Cardiac septum (tissue), 1 donor: ENCODE measurements around the gene MPRIP. TPM values are rescaled to one million over a fixed set of nuclear protein-coding genes. Genes with fewer than 3 reads are reported as not detected.

Source experiments
- DNase-seq: peaks from one replicate; pipeline ENCODE4 v3.0.0-alpha.2; 2020; ENCODE audit warnings: low spot score
- intact Hi-C: fragments of 100-400 bp; cut with DNase I; formaldehyde crosslinking; loops from one replicate; pipeline ENCODE4 v1.14.0; 2022
- total RNA-seq: library from RNA; stranded (reverse); fragmentation: NEBNext Ultra II Directional; extraction: Animal tissue kit (Norgen Biotek cat#: 25700); gene quantifications from one replicate; pipeline ENCODE4 v1.2.1, GENCODE V29; 2021
- donor health status: DM: no; HTN: no; CAD: no.

Gene MPRIP
- total RNA-seq, 1 donor from 2014 or later: 554 TPM

GRCh38 chr17:17115620-17116019 is 73.4 kb downstream of the MPRIP start:
- intact Hi-C loops: loop anchor here (5.0 kb wide), 1 partner anchor 73 kb away; the partner anchor contains the start of gene MPRIP
- DNase-seq: no peak

- no peak for DNase-seq
- intact Hi-C loops: loop anchor here (5.0 kb wide), 1 partner anchor 74 kb away; the partner anchor contains the start of gene MPRIP
Measured at GRCh38 chr17:17116406-17116805, 74.1 kb downstream of the MPRIP start.

GRCh38 chr17:17117923-17118322 is 75.7 kb downstream of the MPRIP start:
- intact Hi-C loops: loop anchor here (5.0 kb wide), 1 partner anchor 76 kb away; the partner anchor contains the start of gene MPRIP
- DNase-seq: no peak

- intact Hi-C loops: loop anchor here (5.0 kb wide), 1 partner anchor 76 kb away; the partner anchor contains the start of gene MPRIP
- no peak for DNase-seq
Measured at GRCh38 chr17:17118399-17118798, 76.1 kb downstream of the MPRIP start.

- intact Hi-C loops: loop anchor here (5.0 kb wide), 1 partner anchor 77 kb away; the partner anchor contains the start of gene MPRIP
- DNase-seq: no peak
Measured at GRCh38 chr17:17119106-17119505, 76.8 kb downstream of the MPRIP start.

- intact Hi-C loops: loop anchor here (5.0 kb wide), 1 partner anchor 77 kb away; the partner anchor contains the start of gene MPRIP
- no peak for DNase-seq
Measured at GRCh38 chr17:17119533-17119932, 77.3 kb downstream of the MPRIP start.

- no peak for DNase-seq
- intact Hi-C loops: no loop called here
Measured at GRCh38 chr17:17120294-17120693, 78.0 kb downstream of the MPRIP start.

GRCh38 chr17:17120701-17121100 is 78.4 kb downstream of the MPRIP start:
- intact Hi-C loops: no loop called here
- DNase-seq: no peak

GRCh38 chr17:17121162-17121561 is 78.9 kb downstream of the MPRIP start:
- intact Hi-C loops: no loop called here
- no peak for DNase-seq

- intact Hi-C loops: no loop called here
- DNase-seq: no peak
Measured at GRCh38 chr17:17122781-17123483, 80.7 kb downstream of the MPRIP start.

- DNase-seq: no peak
- intact Hi-C loops: no loop called here
Measured at GRCh38 chr17:17124341-17124740, 82.1 kb downstream of the MPRIP start.

- intact Hi-C loops: no loop called here
- no peak for DNase-seq
Measured at GRCh38 chr17:17125136-17126084, 83.2 kb downstream of the MPRIP start.

- no peak for DNase-seq
- intact Hi-C loops: no loop called here
Measured at GRCh38 chr17:17126131-17127110, 84.2 kb downstream of the MPRIP start.

GRCh38 chr17:17127156-17127555 is 84.9 kb downstream of the MPRIP start:
- no peak for DNase-seq
- intact Hi-C loops: no loop called here

GRCh38 chr17:17127730-17128291 is 85.6 kb downstream of the MPRIP start:
- no peak for DNase-seq
- intact Hi-C loops: no loop called here

GRCh38 chr17:17128476-17129075 is 86.3 kb downstream of the MPRIP start:
- intact Hi-C loops: no loop called here
- DNase-seq: no peak

- intact Hi-C loops: no loop called here
- DNase-seq: no peak
Measured at GRCh38 chr17:17129466-17129865, 87.2 kb downstream of the MPRIP start.

- intact Hi-C loops: no loop called here
- DNase-seq: no peak
Measured at GRCh38 chr17:17130077-17130844, 88.0 kb downstream of the MPRIP start.
